ENCODE measurements around the gene NKIRAS1.
"Not testable (repeated sequence)": the region's sequence is repeated elsewhere in the genome, so short reads cannot be mapped to it uniquely, and the experiment has no call there.

NKIRAS1 gene

DNA sequence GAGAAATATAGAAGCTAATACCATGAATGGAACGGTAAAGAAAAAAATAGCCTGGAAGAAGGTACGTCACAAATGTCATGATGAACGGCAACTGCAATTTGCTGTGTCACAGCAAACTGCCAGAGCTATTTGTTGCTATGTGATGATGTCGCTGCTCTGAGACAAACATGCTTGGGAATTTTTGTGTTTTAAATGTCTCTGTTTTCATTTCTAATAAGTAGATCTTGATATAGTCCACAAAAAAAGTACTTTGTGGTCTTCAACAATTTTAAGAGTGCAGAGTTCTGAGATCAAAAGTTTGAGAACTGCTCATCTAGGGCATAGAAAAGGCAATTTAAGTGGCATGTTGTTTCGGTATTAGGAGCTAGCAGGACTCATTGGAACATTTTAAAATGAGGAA lies 24.0 kb upstream of the NKIRAS1 start:
- no peak for DNase-seq (ENCODE audit: low spot score)

- DNase-seq (ENCODE audit: low spot score) = no peak
Observed at GRCh38 chr3:23938688-23939087, 21.9 kb upstream of the NKIRAS1 start.

GRCh38 chr3:23937296-23937695 lies 20.5 kb upstream of the NKIRAS1 start:
- no peak for DNase-seq (ENCODE audit: low spot score)

DNA sequence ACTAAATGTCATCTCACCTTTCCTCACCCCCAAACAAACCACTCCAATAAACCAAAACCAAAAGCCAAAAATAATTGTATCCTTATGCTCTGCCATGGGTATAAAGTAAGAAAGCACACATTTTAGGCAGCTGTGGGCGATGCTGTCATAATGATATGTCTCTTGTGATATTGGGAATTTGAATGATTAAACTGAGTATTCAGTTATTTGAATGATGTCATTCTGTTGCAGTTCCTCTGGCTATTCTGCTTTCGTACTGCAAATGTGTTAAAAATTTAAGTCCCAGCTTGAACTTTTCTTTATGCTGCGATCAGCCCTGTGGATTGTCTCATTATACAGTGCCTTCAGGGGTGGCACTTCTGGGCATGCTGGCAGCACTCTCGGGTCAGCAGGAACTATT lies 17.5 kb upstream of the NKIRAS1 start:
- DNase-seq (ENCODE audit: low spot score) = no peak

DNA sequence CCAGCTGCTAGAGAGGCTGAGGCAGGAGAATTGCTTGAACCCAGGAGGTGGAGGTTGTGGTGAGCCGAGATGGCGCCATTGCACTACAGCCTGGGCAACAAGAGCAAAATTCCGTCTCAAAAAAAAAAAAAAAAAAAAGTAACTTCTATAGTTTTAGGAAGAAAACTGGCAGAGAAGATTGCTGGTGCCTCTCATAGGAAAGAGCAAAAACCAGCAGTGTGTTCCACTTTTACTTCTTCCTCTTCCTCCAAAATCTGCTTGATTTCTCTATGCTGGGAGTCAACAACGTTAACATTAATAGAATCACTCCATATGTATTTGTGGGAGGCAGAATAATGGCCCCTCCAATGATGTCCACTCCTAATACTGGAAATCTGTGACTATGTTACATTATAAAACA lies 15.8 kb upstream of the NKIRAS1 start:
- no peak for DNase-seq (ENCODE audit: low spot score)

DNA sequence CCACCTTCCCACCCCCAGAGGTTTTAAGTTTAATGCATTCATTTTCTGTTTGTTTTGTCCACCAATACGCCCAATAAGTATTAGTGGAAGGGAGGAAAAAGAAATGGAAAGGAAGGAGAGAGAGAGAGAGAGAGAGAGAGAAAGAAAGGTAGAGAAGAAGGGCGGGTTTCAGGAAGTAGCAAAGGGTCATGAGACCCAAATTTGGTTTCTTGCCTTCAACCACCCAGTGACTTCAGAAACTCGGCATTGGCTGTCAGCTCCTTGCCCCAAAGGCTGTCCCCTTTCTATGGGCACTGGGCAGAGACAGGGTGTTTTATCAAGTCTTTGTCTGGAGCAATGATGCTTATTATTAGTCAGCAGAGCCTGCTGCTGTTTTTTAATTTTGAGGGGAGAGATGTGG lies 14.8 kb upstream of the NKIRAS1 start:
- DNase-seq (ENCODE audit: low spot score) = no peak

GRCh38 chr3:23928524-23928923 lies 11.7 kb upstream of the NKIRAS1 start:
- DNase-seq (ENCODE audit: low spot score) = peak; percentile 28

DNA sequence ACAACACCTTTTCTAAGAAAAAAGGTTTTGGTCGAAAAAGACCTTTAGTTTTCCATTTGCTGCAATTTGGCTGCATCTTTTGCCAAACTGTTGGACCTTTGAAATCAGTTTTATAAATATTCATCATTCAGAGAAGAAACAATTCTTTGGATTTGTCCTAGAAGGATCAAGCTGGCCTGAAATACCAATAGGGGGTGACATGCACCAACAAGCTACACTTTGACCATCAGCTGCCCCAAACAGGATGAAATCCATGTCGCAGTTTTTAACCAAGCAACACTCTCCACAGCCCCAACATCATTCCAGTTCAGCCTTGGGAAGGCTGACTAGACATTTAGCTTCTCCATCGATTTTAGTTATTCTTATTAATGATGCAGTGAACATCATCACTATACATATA lies 9.9 kb upstream of the NKIRAS1 start:
- no peak for DNase-seq (ENCODE audit: low spot score)

GRCh38 chr3:23926246-23926645 lies 9.5 kb upstream of the NKIRAS1 start:
- no peak for DNase-seq (ENCODE audit: low spot score)

- DNase-seq (ENCODE audit: low spot score) = no peak
Observed at GRCh38 chr3:23923786-23924185, 7.0 kb upstream of the NKIRAS1 start.

- DNase-seq (ENCODE audit: low spot score) = no peak
Observed at GRCh38 chr3:23921052-23921511, 4.3 kb upstream of the NKIRAS1 start.

DNA sequence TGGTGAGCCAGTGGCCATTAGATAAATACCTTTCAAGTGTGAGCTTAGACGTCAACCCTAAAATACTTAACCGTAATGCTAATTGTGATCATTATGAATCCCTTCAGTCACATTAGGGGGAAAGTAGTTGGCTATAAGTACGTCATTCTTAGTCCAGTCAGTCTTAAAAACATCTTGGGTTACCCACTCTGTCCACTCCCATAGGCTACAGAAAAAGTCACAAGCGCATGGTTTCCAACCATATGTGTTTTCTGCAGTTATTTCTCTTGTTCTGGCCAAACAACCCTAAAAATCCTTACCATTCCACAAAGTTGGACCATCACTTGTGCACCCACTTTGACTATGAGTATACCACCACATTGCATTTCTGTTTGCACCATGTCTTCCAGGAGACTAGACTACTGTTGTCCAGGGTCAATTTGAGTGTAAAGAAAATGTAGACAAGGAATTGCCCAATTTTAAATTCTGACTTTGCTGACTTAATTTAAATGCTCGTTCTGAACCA lies 3.4 kb upstream of the NKIRAS1 start:
- DNase-seq (ENCODE audit: low spot score) = no peak

DNA sequence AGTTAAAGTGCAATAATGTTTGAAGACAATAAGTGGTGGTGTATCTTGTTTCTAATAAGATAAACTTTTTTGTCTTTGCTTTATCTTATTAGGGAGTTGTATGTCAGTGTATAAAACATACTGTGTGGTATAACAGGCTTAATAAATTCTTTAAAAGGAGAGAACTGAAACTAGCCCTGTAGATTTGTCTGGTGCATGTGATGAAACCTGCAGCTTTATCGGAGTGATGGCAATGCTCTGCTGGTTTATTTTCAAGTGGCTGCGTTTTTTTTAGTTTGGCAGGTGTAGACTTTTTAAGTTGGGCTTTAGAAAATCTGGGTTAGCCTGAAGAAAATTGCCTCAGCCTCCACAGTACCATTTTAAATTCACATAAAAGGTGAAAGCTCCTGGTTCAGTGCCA lies 2.8 kb upstream of the NKIRAS1 start:
- no peak for DNase-seq (ENCODE audit: low spot score)

- not testable (repeated sequence) for DNase-seq (ENCODE audit: low spot score)
Observed at GRCh38 chr3:23918331-23918730, 1.5 kb upstream of the NKIRAS1 start.

DNA sequence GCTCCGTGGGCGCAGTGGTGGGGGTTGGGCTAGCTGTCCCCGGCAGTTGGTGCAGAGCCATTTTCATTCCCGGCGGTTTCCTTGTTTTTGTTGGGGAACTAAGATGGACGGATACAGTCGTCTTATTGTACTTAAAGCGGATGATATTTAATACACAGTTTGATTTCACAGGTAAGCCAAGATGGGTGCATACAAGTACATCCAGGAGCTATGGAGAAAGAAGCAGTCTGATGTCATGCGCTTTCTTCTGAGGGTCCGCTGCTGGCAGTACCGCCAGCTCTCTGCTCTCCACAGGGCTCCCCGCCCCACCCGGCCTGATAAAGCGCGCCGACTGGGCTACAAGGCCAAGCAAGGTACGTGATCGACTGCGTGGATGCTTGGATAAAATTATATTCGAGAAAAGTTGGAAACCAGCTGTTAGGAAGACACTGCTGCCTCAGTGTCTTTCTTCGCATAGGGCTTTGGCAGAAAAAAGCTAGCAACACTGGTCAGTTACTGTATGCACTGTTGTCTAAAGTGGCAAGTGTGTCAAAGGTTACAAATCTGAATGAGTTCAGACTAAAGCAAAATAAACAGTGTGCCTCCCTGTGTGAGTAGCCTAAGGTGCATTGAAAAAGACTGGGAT lies 1.0 kb upstream of the NKIRAS1 start:
- not testable (repeated sequence) for DNase-seq (ENCODE audit: low spot score)

DNA sequence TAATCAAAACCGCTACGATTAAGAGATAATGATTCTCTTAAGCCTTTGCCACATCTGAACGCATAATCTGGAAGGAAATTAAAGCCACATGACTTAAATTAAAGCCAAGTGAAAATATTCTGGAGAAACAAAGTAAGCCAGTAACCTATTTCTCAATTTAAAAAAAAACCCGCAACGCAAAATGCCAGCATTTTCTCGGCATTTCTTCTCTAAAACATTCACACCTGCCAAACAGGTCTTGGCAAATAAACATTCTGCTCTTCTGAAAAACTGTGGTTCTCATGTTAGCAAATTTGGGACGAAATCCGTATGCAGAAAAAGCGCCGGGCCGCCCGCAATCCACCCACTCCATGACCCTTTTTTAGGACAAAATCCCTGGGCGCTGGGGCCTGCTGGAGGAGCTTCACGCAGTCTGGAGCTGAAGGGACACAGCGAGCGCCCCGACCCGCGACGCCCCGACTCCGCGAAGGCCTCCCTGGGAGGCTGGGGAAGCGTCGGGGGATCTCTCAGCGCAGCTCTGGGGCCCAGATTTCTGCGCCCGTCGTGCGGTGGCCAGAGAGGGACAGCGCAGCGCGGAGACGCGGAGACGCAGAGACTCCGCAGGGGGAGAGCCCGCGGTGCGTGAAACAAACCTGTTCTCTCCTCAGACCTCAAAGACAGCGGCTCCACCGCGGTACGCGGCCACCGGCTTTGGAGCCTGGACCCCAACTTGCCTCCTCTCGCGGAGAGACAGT lies 471 bp downstream of the NKIRAS1 start:
- no peak for DNase-seq (ENCODE audit: low spot score)

GRCh38 chr3:23915537-23916108 lies 1.2 kb downstream of the NKIRAS1 start:
- no peak for DNase-seq (ENCODE audit: low spot score)

GRCh38 chr3:23913873-23914743 lies 2.7 kb downstream of the NKIRAS1 start:
- DNase-seq (ENCODE audit: low spot score) = no peak

DNA sequence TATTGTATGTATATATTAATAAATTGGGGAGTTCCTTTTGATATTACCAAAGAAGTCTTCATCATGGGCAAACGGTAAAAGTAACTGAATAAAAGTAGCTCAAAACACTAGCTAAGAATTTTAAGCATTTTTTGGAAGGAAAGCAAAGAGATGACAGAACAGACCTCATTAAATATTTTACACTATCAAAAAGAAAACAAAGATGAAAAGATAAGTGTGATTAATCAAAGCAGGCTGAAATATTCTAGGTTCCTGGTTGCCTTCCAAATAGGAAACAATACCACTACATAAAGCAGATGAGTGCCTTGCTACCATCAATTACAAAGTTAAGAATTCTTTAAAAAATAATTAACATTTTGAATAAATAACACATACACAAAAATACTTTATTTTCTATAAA lies 3.6 kb downstream of the NKIRAS1 start:
- no peak for DNase-seq (ENCODE audit: low spot score)

- not testable (repeated sequence) for DNase-seq (ENCODE audit: low spot score)
Observed at GRCh38 chr3:23912335-23912734, 4.5 kb downstream of the NKIRAS1 start.

DNA sequence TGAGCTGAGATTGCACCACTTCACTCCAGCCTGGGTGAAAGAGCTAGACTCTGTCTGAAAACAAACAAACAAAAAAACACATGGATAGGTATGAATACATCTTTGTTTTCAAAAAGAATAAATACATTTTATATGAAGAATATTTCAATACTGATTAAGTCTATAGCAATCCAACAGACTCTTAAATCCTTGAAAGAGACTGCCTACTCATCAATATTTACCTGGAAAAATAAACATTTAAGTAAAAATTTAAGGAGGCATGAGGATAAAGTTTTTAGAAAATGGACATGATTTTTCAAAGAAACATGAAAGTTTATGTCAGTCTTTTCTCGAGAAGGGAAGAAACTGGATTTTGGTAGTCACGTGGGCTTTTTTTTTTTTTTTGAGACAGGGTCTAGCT lies 5.4 kb downstream of the NKIRAS1 start:
- DNase-seq (ENCODE audit: low spot score) = no peak

- DNase-seq (ENCODE audit: low spot score) = no peak
Observed at GRCh38 chr3:23909341-23909740, 7.4 kb downstream of the NKIRAS1 start.

Measured in SW480 (cell line).